GM19324 (cell line): Measurements from ENCODE around the gene NCKAP5L.
"Not testable (repeated sequence)": the region's sequence is repeated elsewhere in the genome, so short reads cannot be mapped to it uniquely, and the experiment has no call there.

Source experiments
- ATAC-seq: cut with Tn5 transposase; IDR thresholded peaks from one replicate; pipeline ENCODE4 v1.9.1; 2021; ENCODE audit warnings: mild to moderate bottlenecking, moderate library complexity; ENCODE audit not compliant: unreplicated experiment, low FRiP score

Gene NCKAP5L

GRCh38 chr12:49828133-49829091 lies at the start of gene NCKAP5L:
NCKAP5L (minus strand) TSS chr12:49828413; CDS start chr12:49804044, 24,369 bp downstream.
- peak; percentile 84 for ATAC-seq

- ATAC-seq, result no peak
These were observed 48.9 kb upstream of the NCKAP5L start for GRCh38 chr12:49877066-49877465.

GRCh38 chr12:49876070-49876469 lies 47.9 kb upstream of the NCKAP5L start:
- no peak for ATAC-seq

- ATAC-seq, result no peak
These were observed 47.0 kb upstream of the NCKAP5L start for GRCh38 chr12:49875115-49875720.

GRCh38 chr12:49874142-49874897 lies 46.1 kb upstream of the NCKAP5L start:
- no peak for ATAC-seq

GRCh38 chr12:49873361-49873934 lies 45.2 kb upstream of the NCKAP5L start:
- ATAC-seq, result no peak

GRCh38 chr12:49872781-49873181 lies 44.6 kb upstream of the NCKAP5L start:
- no peak for ATAC-seq

GRCh38 chr12:49872381-49872780 lies 44.2 kb upstream of the NCKAP5L start:
- ATAC-seq, result no peak

- not testable (repeated sequence) for ATAC-seq
These were observed 43.6 kb upstream of the NCKAP5L start for GRCh38 chr12:49871811-49872251.

- ATAC-seq, result no peak
These were observed 43.0 kb upstream of the NCKAP5L start for GRCh38 chr12:49871263-49871561.

GRCh38 chr12:49870501-49871262 lies 42.5 kb upstream of the NCKAP5L start:
- no peak for ATAC-seq

- no peak for ATAC-seq
These were observed 41.7 kb upstream of the NCKAP5L start for GRCh38 chr12:49869816-49870500.

GRCh38 chr12:49868952-49869815 lies 41.0 kb upstream of the NCKAP5L start:
- no peak for ATAC-seq

GRCh38 chr12:49868449-49868848 lies 40.2 kb upstream of the NCKAP5L start:
- ATAC-seq, result no peak

GRCh38 chr12:49867570-49868341 lies 39.5 kb upstream of the NCKAP5L start:
- ATAC-seq, result no peak

- no peak for ATAC-seq
These were observed 38.8 kb upstream of the NCKAP5L start for GRCh38 chr12:49866859-49867569.

- ATAC-seq, result no peak
These were observed 37.5 kb upstream of the NCKAP5L start for GRCh38 chr12:49865782-49866135.
